ENCODE measurements around the gene MRTO4.

DNA sequence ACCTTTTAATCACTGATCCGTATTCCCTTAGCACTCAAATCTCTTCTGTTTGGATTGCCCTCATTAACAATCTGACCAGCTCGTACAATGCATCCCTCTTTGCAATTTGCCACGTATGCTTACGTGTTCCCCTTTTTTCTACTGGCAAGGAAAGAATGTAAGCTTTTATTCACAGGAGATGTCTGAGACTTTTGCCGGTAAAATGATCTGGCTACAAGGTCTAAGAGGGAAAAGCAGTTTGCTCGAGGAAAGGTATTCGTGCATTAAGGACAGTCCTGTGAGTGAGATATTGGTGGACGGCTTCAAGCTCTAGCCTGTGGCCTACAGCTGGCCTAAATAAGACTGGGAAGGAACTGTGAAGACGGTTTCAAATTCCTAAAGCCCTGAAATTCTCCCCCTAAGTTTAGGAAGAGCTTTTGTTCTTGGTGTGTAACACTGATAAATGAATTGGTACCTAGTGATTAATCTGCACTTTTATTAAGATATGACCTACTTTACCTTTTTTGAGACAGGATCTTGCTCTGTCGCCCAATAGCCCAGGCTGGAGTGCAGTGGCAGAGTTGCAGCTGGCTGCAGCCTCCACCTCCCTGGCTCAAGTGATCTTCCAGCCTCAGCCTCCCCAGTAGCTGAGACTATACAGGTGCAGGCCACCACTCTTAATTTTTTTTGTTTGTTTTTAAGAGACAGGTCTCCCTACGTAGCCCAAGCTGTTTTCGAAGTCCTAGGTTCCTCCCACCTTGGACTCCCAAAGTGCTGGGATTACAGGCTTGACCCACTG is 40.6 kb upstream of the MRTO4 start:
- no peak for TF ChIP-seq EZH2phosphoT487 (IDR thresholded peaks at IDR 0.05; ENCODE audit: insufficient read depth, low read depth)
- no peak for TF ChIP-seq EZH2 (IDR thresholded peaks at IDR 0.05; ENCODE audit: insufficient read depth, poor library complexity, severe bottlenecking)

Data from GM23248 (cell line).